Measurements from ENCODE around the gene MED29. TPM values are rescaled to one million over a fixed set of nuclear protein-coding genes. Genes with fewer than 3 reads are reported as not detected.

MED29 gene
- total and polyA plus RNA-seq, 2 of the 13 experiments (the other 11 are each of a cell fraction or from before 2014, with no cell fraction given): 14.0 to 19.7 TPM

- TF ChIP-seq REST (IDR thresholded peaks at IDR 0.05; ENCODE audit: borderline replicate concordance in 1 of 2, low read depth in 1 of 2, low read length in 2 of 2) (peak in 1 of 2 experiments; percentile 15; a peak in 1 of 4 replicates), MAZ (IDR thresholded peaks at IDR 0.05; ENCODE audit: borderline replicate concordance, low read depth, low read length) (no peak), MAZ (CRISPR knock-in tag; IDR thresholded peaks at IDR 0.05; ENCODE audit: low read depth) (peak; percentile 91), CEBPZ (IDR thresholded peaks at IDR 0.05; ENCODE audit: low read length) (peak; percentile 65), ZNF709 (CRISPR knock-in tag; IDR thresholded peaks at IDR 0.05) (peak; percentile 58; the same call in 1 of the 2 replicates), ZNF639 (CRISPR knock-in tag; conservative IDR thresholded peaks at IDR 0.05) (peak; percentile 65; the same call in 1 of the 2 replicates), JUN (CRISPR knock-in tag; IDR thresholded peaks at IDR 0.05) (peak; percentile 71), ZNF24 (IDR thresholded peaks at IDR 0.05) (no peak), BORCS8-MEF2B (CRISPR knock-in tag; IDR thresholded peaks at IDR 0.05) (peak; percentile 79; the same call in 1 of the 2 replicates), HES4 (CRISPR knock-in tag; IDR thresholded peaks at IDR 0.05; ENCODE audit: borderline replicate concordance) (peak; percentile 82; the same call in 1 of the 2 replicates), ZBTB43 (CRISPR knock-in tag; conservative IDR thresholded peaks at IDR 0.05) (peak; percentile 78; the same call in 1 of the 2 replicates), ARNT2 (CRISPR knock-in tag; IDR thresholded peaks at IDR 0.05; ENCODE audit: low read depth) (peak; percentile 50), ZSCAN9 (CRISPR knock-in tag; IDR thresholded peaks at IDR 0.05; ENCODE audit: borderline replicate concordance) (peak; percentile 19; the same call in 1 of the 2 replicates), ZNF564 (CRISPR knock-in tag; IDR thresholded peaks at IDR 0.05) (peak; percentile 66; the same call in 1 of the 2 replicates), FOXK1 (CRISPR knock-in tag; IDR thresholded peaks at IDR 0.05; ENCODE audit: borderline replicate concordance, low read depth) (peak; percentile 76)
- TF ChIP-seq, protein P1, sequence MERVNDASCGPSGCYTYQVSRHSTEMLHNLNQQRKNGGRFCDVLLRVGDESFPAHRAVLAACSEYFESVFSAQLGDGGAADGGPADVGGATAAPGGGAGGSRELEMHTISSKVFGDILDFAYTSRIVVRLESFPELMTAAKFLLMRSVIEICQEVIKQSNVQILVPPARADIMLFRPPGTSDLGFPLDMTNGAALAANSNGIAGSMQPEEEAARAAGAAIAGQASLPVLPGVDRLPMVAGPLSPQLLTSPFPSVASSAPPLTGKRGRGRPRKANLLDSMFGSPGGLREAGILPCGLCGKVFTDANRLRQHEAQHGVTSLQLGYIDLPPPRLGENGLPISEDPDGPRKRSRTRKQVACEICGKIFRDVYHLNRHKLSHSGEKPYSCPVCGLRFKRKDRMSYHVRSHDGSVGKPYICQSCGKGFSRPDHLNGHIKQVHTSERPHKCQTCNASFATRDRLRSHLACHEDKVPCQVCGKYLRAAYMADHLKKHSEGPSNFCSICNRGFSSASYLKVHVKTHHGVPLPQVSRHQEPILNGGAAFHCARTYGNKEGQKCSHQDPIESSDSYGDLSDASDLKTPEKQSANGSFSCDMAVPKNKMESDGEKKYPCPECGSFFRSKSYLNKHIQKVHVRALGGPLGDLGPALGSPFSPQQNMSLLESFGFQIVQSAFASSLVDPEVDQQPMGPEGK (CRISPR knock-in tag; IDR thresholded peaks at IDR 0.05): peak; percentile 56; the same call in 1 of the 2 replicates
These were observed at the start of gene MED29, which contains the start of gene PAF1 (continued) for GRCh38 chr19:39390751-39391437.

Data from HepG2 (cell line).